ENCODE measurements around the gene ECHS1. TPM values are rescaled to one million over a fixed set of nuclear protein-coding genes. Genes with fewer than 3 reads are reported as not detected.

Gene ECHS1
- total and polyA plus RNA-seq, 2 of the 8 experiments (the other 6 are each of a cell fraction or from before 2014, with no cell fraction given), result 41.7 to 101 TPM

DNA sequence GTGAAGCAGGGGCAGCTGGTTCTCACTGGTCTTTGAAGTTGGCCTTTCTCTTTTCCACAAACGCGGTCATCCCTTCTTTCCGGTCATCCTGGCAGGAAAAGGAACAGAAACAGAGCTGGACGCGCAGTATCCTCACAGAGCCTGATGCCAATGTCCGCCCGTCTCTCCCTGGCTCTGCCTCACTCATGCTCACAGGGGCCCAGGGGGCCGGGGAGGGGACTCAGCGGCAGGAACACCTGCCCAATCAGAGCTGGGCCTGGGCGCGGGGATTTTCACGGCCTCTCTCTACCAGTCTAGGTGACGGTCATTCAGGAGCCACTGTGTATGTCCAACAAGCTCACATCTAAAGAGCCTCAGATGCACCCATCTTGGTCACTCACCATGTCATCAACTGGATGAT is 10.3 kb downstream of the ECHS1 start:
- Histone ChIP-seq H3K9me3 (ENCODE audit: insufficient read depth in 2 of 2, low read depth in 1 of 2, low read length in 1 of 2) (no peaks in the 10 kb centered on the region), H3K79me1 (ENCODE audit: low read depth, low read length) (no peaks in the 10 kb centered on the region), H3K36me3 (ENCODE audit: control insufficient read depth in 2 of 4, insufficient read depth in 4 of 4, low read length in 3 of 4) (peaks cover 13 to 39% (median 32%) of the 10 kb centered on the region in 4 experiments)
- TF ChIP-seq TBP (IDR thresholded peaks at IDR 0.05; ENCODE audit: low read depth, low read length), result no peak
- TF ChIP-seq EP300 (IDR thresholded peaks at IDR 0.05; ENCODE audit: borderline replicate concordance in 1 of 2, low read depth in 2 of 2, low read length in 2 of 2), result no peak
- TF ChIP-seq FOSL1 (IDR thresholded peaks at IDR 0.05; ENCODE audit: insufficient read depth, low read depth, low read length), result no peak
- no peak for TF ChIP-seq PHF8 (conservative IDR thresholded peaks at IDR 0.05; ENCODE audit: low read depth, low read length)
- TF ChIP-seq, protein P1, sequence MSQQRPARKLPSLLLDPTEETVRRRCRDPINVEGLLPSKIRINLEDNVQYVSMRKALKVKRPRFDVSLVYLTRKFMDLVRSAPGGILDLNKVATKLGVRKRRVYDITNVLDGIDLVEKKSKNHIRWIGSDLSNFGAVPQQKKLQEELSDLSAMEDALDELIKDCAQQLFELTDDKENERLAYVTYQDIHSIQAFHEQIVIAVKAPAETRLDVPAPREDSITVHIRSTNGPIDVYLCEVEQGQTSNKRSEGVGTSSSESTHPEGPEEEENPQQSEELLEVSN (IDR thresholded peaks at IDR 0.05), result no peak
- TF ChIP-seq CREB1 (IDR thresholded peaks at IDR 0.05), result no peak
- TF ChIP-seq POU5F1 (IDR thresholded peaks at IDR 0.05; ENCODE audit: low read depth, low read length), result no peak
- TF ChIP-seq ASH2L (IDR thresholded peaks at IDR 0.05; ENCODE audit: low read length), result no peak
- TF ChIP-seq RFX5 (IDR thresholded peaks at IDR 0.05; ENCODE audit: borderline replicate concordance, low read depth, low read length), result no peak
- no peak for TF ChIP-seq YY1 (IDR thresholded peaks at IDR 0.05; ENCODE audit: low read depth, low read length)
- TF ChIP-seq SP2 (IDR thresholded peaks at IDR 0.05; ENCODE audit: low read length), result no peak
- TF ChIP-seq NRF1 (IDR thresholded peaks at IDR 0.05; ENCODE audit: low read depth, low read length), result no peak
- no peak for TF ChIP-seq SRF (IDR thresholded peaks at IDR 0.05; ENCODE audit: low read depth, low read length)
- TF ChIP-seq CEBPB (IDR thresholded peaks at IDR 0.05; ENCODE audit: low read depth, low read length), result no peak
- TF ChIP-seq RBBP5 (IDR thresholded peaks at IDR 0.05; ENCODE audit: borderline replicate concordance, low read depth, low read length), result no peak

More for the DNA sequence above, 10.3 kb downstream of the ECHS1 start:
- Histone ChIP-seq H2BK5ac (ENCODE audit: low read depth, low read length) (no peak overlapping the region), H4K8ac (ENCODE audit: extremely low read depth, insufficient read depth, low read length) (no peak overlapping the region; the same call in 1 of the 2 replicates), H3K27me3 (replicated peaks in 1 of 4; ENCODE audit: control insufficient read depth in 3 of 4, extremely low read depth in 1 of 4, insufficient read depth in 3 of 4, low read length in 3 of 4) (peaks cover 0 to 19% (median 7%) of the 10 kb centered on the region in 4 experiments; a peak in 5 of 7 replicates), H2BK12ac (ENCODE audit: low read depth, low read length) (no peak overlapping the region), H3K79me2 (ENCODE audit: control insufficient read depth in 1 of 2, insufficient read depth in 2 of 2, low read length in 2 of 2) (no peaks in the 10 kb centered on the region), H2AK5ac (ENCODE audit: low read depth, low read length) (no peak overlapping the region), H3K27ac (ENCODE audit: low read depth, low read length) (no peak overlapping the region), H3K4me3 (ENCODE audit: extremely low read depth in 1 of 4, insufficient read depth in 2 of 4, low read depth in 3 of 4, low read length in 4 of 4) (no peak overlapping the region), H2AFZ (ENCODE audit: low read length) (no peak overlapping the region), H4K20me1 (replicated peaks in 1 of 2; ENCODE audit: control insufficient read depth in 1 of 2, insufficient read depth in 2 of 2, low read length in 2 of 2) (peaks cover 4 to 5% of the 10 kb centered on the region in 2 experiments), H2BK120ac (replicated peaks; ENCODE audit: low read depth, low read length) (no peak overlapping the region), H3K9ac (replicated peaks in 1 of 4; ENCODE audit: extremely low read depth in 1 of 4, low read depth in 3 of 4, low read length in 3 of 4) (no peak overlapping the region), H3K14ac (ENCODE audit: insufficient read length) (no peak overlapping the region), H3K23me2 (ENCODE audit: low read depth, low read length) (no peaks in the 10 kb centered on the region; the same call in 1 of the 2 replicates), H3K23ac (ENCODE audit: insufficient read length) (no peak overlapping the region), H4K5ac (ENCODE audit: insufficient read length, low read depth, low read length) (no peak overlapping the region), H3K4me2 (ENCODE audit: insufficient read depth in 1 of 2, low read depth in 2 of 2, low read length in 2 of 2) (no peak overlapping the region), H3K4ac (replicated peaks; ENCODE audit: insufficient read length, low read depth, low read length) (no peak overlapping the region), H2BK15ac (ENCODE audit: low read length) (no peak overlapping the region), H3K56ac (replicated peaks; ENCODE audit: insufficient read length, low read depth, low read length) (no peak overlapping the region), H4K91ac (replicated peaks; ENCODE audit: insufficient read length, low read length) (no peak overlapping the region), H3K18ac (ENCODE audit: extremely low read depth, low read length) (no peak overlapping the region), H3K4me1 (replicated peaks in 1 of 4; ENCODE audit: control insufficient read depth in 3 of 4, insufficient read depth in 4 of 4, low read length in 3 of 4) (no peaks in the 10 kb centered on the region), H2BK20ac (ENCODE audit: low read length) (no peak overlapping the region)
- DNase-seq (ENCODE audit: low read depth in 1 of 2, low spot score in 2 of 2) (no peak), FAIRE-seq (no peak)
- ChIA-PET CTCF (ENCODE audit: partially characterized antibody) (interaction anchor here (0.9 to 1.9 kb wide), 4 partner anchors 9 to 49 kb away, joined by 4 to 6 read pairs (median 4); no protein-coding TSS in a partner anchor), POLR2A (ENCODE audit: partially characterized antibody) (interaction anchor here (1.1 to 3.0 kb wide), 2 partner anchors 16 to 19 kb away, joined by 3 to 9 read pairs; partner anchors contain the start of gene PRAP1)
- WGBS, 2 experiments (ENCODE audit: extremely low coverage in 1 of 2, insufficient coverage in 1 of 2, insufficient read length in 1 of 2, insufficient replicate concordance in 2 of 2, low coverage in 1 of 2, low lambda C conversion rate in 2 of 2, missing lambda C conversion rate in 1 of 2), result 94% methylated on average over 13 of the region's 13 CpGs; no CpG with 5 or more reads in 1 of the 2 experiments
